Suprapubic skin (tissue), 4 donors: ENCODE measurements around the gene RPS6KA2. TPM values are rescaled to one million over a fixed set of nuclear protein-coding genes. Genes with fewer than 3 reads are reported as not detected.

Experiments
- DNase-seq, 2 donors: peaks; one replicate each; pipeline ENCODE4 v3.0.0-alpha.2; 2019; ENCODE audit warnings: low spot score in 2 of 2
- H3K27ac ChIP-seq: fragments of 200-600 bp; sonication (generic); one replicate; pipeline ENCODE4 v1.5.1; 2019
- H3K27me3 ChIP-seq: fragments of 200-600 bp; sonication (generic); one replicate; pipeline ENCODE4 v1.5.1; 2019
- H3K36me3 ChIP-seq: fragments of 200-600 bp; sonication (generic); one replicate; pipeline ENCODE4 v1.5.1; 2019
- H3K4me1 ChIP-seq: fragments of 200-600 bp; sonication (generic); one replicate; pipeline ENCODE4 v1.5.1; 2019
- H3K4me3 ChIP-seq: fragments of 200-600 bp; sonication (generic); one replicate; pipeline ENCODE4 v1.5.1; 2019; ENCODE audit warnings: mild to moderate bottlenecking
- H3K9me3 ChIP-seq: fragments of 200-600 bp; sonication (generic); one replicate; pipeline ENCODE4 v1.5.1; 2019
- EP300 ChIP-seq: sonication (generic); formaldehyde crosslinking; IDR thresholded peaks from one replicate; pipeline ENCODE4 v1.6.1; 2017; ENCODE audit warnings: antibody characterized with exemption
- POLR2A ChIP-seq, 2 donors: fragments of 450-650 bp; IDR thresholded peaks; one replicate each; pipeline ENCODE4 v1.6.1; 2017; ENCODE audit warnings: antibody characterized with exemption in 2 of 2, mild to moderate bottlenecking in 2 of 2, moderate library complexity in 2 of 2
- POLR2AphosphoS5 ChIP-seq, 3 donors: sonication (generic); formaldehyde crosslinking; IDR thresholded peaks; one replicate each; pipeline ENCODE4 v1.6.1; 2017; ENCODE audit warnings: antibody characterized with exemption in 3 of 3
- WGBS: methylation state at CpG from one replicate; pipeline ENCODE4 v1.1.5; 2018; 5-methylcytosine and 5-hydroxymethylcytosine counted together
- total RNA-seq, 4 donors: library from RNA; depleted of rRNA; stranded (reverse); fragments of >200 nt; gene quantifications; one replicate each; pipeline ENCODE4 v1.1.0, GENCODE V29; 2016
- TF ChIP-seq, protein P1 (sequence below), 2 donors: fragments of 200-600 bp in 1 of 2; fragments of 450-650 bp in 1 of 2; sonication (generic) in 1 of 2; IDR thresholded peaks; one replicate each; pipeline ENCODE4 v1.5.1; 2016 to 2019; ENCODE audit warnings: antibody characterized with exemption in 2 of 2, mild to moderate bottlenecking in 1 of 2, moderate library complexity in 1 of 2

Gene RPS6KA2
- total RNA-seq, 4 donors from 2014 or later: 24.2 to 38.5 (median 32.3) TPM

GRCh38 chr6:166551754-166552495 lies 75.1 kb downstream of the RPS6KA2 start:
- Histone ChIP-seq H3K27ac (no peak overlapping the region), H3K4me1 (peaks cover 40% of the 10 kb centered on the region), H3K27me3 (no peaks in the 10 kb centered on the region), H3K4me3 (no peak overlapping the region), H3K9me3 (no peaks in the 10 kb centered on the region), H3K36me3 (no peaks in the 10 kb centered on the region)
- no peak for TF ChIP-seq EP300
- no peak for TF ChIP-seq POLR2A (IDR thresholded peaks at IDR 0.05)
- TF ChIP-seq, protein P1, sequence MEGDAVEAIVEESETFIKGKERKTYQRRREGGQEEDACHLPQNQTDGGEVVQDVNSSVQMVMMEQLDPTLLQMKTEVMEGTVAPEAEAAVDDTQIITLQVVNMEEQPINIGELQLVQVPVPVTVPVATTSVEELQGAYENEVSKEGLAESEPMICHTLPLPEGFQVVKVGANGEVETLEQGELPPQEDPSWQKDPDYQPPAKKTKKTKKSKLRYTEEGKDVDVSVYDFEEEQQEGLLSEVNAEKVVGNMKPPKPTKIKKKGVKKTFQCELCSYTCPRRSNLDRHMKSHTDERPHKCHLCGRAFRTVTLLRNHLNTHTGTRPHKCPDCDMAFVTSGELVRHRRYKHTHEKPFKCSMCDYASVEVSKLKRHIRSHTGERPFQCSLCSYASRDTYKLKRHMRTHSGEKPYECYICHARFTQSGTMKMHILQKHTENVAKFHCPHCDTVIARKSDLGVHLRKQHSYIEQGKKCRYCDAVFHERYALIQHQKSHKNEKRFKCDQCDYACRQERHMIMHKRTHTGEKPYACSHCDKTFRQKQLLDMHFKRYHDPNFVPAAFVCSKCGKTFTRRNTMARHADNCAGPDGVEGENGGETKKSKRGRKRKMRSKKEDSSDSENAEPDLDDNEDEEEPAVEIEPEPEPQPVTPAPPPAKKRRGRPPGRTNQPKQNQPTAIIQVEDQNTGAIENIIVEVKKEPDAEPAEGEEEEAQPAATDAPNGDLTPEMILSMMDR (IDR thresholded peaks at IDR 0.05): no peak
- TF ChIP-seq POLR2AphosphoS5 (IDR thresholded peaks at IDR 0.05): no peak
- no peak for DNase-seq
- WGBS: 87% methylated on average over 16 of the region's 16 CpGs

DNA sequence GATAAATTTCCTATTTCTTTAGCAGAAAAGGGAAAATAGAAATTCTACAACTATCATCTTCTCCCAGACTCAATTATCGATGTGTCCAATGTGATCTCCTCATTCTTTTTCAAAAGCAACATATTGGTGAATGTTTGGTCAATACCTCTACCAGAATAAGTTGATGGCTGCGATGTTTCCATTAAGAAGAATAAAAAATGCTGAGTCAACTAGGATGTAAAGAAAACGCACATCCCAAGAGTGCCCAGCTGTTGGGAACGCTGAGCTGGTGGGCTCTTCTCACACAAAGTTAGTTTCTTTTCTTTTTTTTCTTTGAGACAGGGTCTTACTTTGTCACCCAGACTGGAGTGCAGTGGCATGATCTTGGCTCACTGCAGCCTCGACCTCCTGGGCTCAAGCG lies 80.4 kb downstream of the RPS6KA2 start:
- TF ChIP-seq EP300 (no peak), POLR2A (IDR thresholded peaks at IDR 0.05) (no peak), POLR2AphosphoS5 (IDR thresholded peaks at IDR 0.05) (no peak)
- TF ChIP-seq, protein P1 (IDR thresholded peaks at IDR 0.05): no peak
- Histone ChIP-seq H3K27me3 (no peaks in the 10 kb centered on the region), H3K4me1 (peaks cover 9% of the 10 kb centered on the region), H3K27ac (no peak overlapping the region), H3K9me3 (no peaks in the 10 kb centered on the region), H3K36me3 (no peaks in the 10 kb centered on the region), H3K4me3 (no peak overlapping the region)
- no peak for DNase-seq
- 95% methylated on average over 6 of the region's 6 CpGs for WGBS

DNA sequence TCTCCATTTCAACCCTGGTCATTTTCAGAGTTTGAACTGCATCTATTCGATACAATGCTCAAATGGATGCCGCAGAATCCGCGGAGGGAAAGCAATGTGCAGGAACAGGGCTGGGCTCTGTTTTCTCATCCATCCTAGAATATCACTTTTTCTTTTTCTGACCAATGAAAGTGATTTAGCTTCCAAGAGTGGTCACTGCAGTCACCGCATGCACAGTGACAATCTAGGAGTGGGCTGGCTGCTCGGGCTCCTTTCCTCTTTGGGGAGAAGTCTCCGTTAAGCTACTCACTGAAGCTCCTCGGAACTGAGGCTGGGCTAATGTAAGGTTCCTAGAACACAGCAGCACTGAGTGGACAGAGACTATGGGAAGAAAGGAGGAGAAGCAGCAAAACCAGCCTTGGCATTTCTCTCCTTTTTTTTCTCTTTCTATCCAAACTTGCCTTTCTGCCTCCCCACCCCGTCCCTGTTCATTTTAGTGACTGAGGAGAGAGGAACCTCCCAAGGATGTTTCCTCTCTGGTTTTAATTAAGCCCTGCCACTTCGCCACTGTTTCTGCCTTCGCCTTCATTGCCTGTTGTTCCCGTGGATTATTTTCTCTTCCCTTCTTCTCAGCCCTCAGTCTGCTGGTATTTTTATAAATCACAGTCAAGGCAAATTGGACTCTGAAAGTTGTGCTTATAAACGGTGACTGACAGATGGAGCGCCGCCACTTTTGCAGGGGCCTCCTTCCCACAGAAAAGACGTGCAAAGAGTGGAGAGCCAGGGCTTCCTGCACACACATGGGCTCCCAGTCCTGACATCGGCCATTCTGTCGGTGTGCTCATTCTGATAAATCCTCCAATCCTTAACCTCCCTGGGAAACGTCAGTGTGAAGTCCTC lies 81.7 kb downstream of the RPS6KA2 start:
- no peak overlapping the region for H3K4me3 ChIP-seq
- H3K9me3 ChIP-seq: no peaks in the 10 kb centered on the region
- H3K4me1 ChIP-seq: peaks cover 14% of the 10 kb centered on the region
- 72% methylated on average over 19 of the region's 19 CpGs for WGBS
- H3K36me3 ChIP-seq: no peaks in the 10 kb centered on the region
- H3K27me3 ChIP-seq: no peaks in the 10 kb centered on the region
- no peak overlapping the region for H3K27ac ChIP-seq
- DNase-seq: no peak
- TF ChIP-seq, protein P1 (IDR thresholded peaks at IDR 0.05): no peak
- no peak for TF ChIP-seq POLR2A (IDR thresholded peaks at IDR 0.05)
- no peak for TF ChIP-seq POLR2AphosphoS5 (IDR thresholded peaks at IDR 0.05)
- no peak for TF ChIP-seq EP300

- Histone ChIP-seq H3K9me3 (no peaks in the 10 kb centered on the region), H3K27me3 (no peaks in the 10 kb centered on the region), H3K4me1 (peaks cover 14% of the 10 kb centered on the region), H3K36me3 (no peaks in the 10 kb centered on the region), H3K4me3 (no peak overlapping the region), H3K27ac (no peak overlapping the region)
- DNase-seq: no peak
- WGBS: 95% methylated on average over 10 of the region's 10 CpGs
- TF ChIP-seq, protein P1 (IDR thresholded peaks at IDR 0.05): no peak
- TF ChIP-seq POLR2AphosphoS5 (IDR thresholded peaks at IDR 0.05) (no peak), POLR2A (IDR thresholded peaks at IDR 0.05) (no peak), EP300 (no peak)
These were observed 82.8 kb downstream of the RPS6KA2 start for GRCh38 chr6:166544296-166544605.
